ENCODE results near the gene PDE3A.

Gene PDE3A

DNA sequence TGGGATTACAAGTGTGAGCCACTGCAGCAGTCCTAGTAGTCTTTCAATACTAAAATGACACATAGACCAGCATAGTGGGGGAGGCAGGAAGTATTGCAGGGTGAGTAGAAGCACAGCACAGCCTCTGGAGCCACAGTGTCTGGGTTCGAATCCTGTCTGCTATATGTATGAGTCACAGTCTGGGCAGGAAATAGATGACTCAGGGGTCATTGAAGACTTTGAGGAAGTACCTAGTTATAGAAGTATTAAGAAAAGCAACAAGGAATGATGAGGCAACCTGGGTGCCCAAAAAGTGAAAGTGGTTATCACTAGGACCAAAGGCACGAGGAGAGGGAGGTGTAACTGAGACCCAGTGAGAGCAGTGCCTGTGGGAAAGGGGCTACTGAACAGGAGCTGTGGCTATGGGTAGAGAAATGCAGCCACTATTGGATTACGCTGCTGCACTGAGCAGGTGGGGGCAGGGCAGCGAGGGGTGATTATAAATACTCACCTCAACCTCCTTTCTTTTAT is 124.0 kb downstream of the PDE3A start:
- no peak overlapping the region for H3K23ac ChIP-seq (ENCODE audit: low read length in 2 of 2)
- no peak overlapping the region for H3K4ac ChIP-seq (ENCODE audit: low read depth in 1 of 2, low read length in 2 of 2)
- WGBS: 24% methylated on average over 2 of the region's 4 CpGs
- no peak overlapping the region for H2AFZ ChIP-seq (ENCODE audit: low read depth, low read length)
- peaks cover 3% of the 10 kb centered on the region for H3K4me1 ChIP-seq (ENCODE audit: control insufficient read depth, insufficient read depth, low read depth, low read length)
- no peak overlapping the region for H4K91ac ChIP-seq (ENCODE audit: low read length)
- H3K9me3 ChIP-seq (ENCODE audit: control insufficient read depth, low read length): no peaks in the 10 kb centered on the region
- no peak overlapping the region for H2BK15ac ChIP-seq (ENCODE audit: low read depth, poor library complexity, severe bottlenecking)
- H3K18ac ChIP-seq (ENCODE audit: low read depth in 1 of 2, low read length in 2 of 2): peak overlapping the region; percentile 46 to 59
- no peak overlapping the region for H3K4me2 ChIP-seq (ENCODE audit: low read length, poor library complexity, severe bottlenecking)
- no peak overlapping the region for H3K4me3 ChIP-seq (ENCODE audit: insufficient read depth in 1 of 2, low read depth in 1 of 2, low read length in 2 of 2)
- peak overlapping the region; percentile 24 for H4K8ac ChIP-seq (ENCODE audit: low read length)
- H2BK120ac ChIP-seq (ENCODE audit: low read depth, low read length): no peak overlapping the region
- H2BK12ac ChIP-seq (ENCODE audit: low read length in 2 of 2): no peak overlapping the region
- no peak overlapping the region for H3K14ac ChIP-seq (ENCODE audit: low read length in 2 of 2)
- DNase-seq: peak; percentile 67
- H3K27me3 ChIP-seq (ENCODE audit: control insufficient read depth in 1 of 2, insufficient read depth in 1 of 2, low read length in 2 of 2): no peaks in the 10 kb centered on the region
- no peak overlapping the region for H3K27ac ChIP-seq (ENCODE audit: low read length, poor library complexity, severe bottlenecking)
- H2BK5ac ChIP-seq (ENCODE audit: low read depth, low read length, poor library complexity, severe bottlenecking): no peak overlapping the region
- no peaks in the 10 kb centered on the region for H3K79me1 ChIP-seq (replicated peaks; ENCODE audit: low read length, poor library complexity, severe bottlenecking)
- no peak overlapping the region for H2AK5ac ChIP-seq (ENCODE audit: low read length, severe bottlenecking)
- no peak overlapping the region for H3K9ac ChIP-seq (ENCODE audit: low read length)
- H3K36me3 ChIP-seq (ENCODE audit: control insufficient read depth in 1 of 2, insufficient read depth in 2 of 2, low read depth in 1 of 2, low read length in 2 of 2): no peaks in the 10 kb centered on the region

- H2BK5ac ChIP-seq (ENCODE audit: low read depth, low read length, poor library complexity, severe bottlenecking): no peak overlapping the region
- H3K18ac ChIP-seq (ENCODE audit: low read depth in 1 of 2, low read length in 2 of 2): no peak overlapping the region
- no peak for DNase-seq
- no peak overlapping the region for H3K4ac ChIP-seq (ENCODE audit: low read depth in 1 of 2, low read length in 2 of 2)
- H2AK5ac ChIP-seq (ENCODE audit: low read length, severe bottlenecking): no peak overlapping the region
- H3K79me1 ChIP-seq (replicated peaks; ENCODE audit: low read length, poor library complexity, severe bottlenecking): no peaks in the 10 kb centered on the region
- H3K4me3 ChIP-seq (ENCODE audit: insufficient read depth in 1 of 2, low read depth in 1 of 2, low read length in 2 of 2): no peak overlapping the region
- no peak overlapping the region for H4K91ac ChIP-seq (ENCODE audit: low read length)
- no peak overlapping the region for H2AFZ ChIP-seq (ENCODE audit: low read depth, low read length)
- H3K23ac ChIP-seq (ENCODE audit: low read length in 2 of 2): no peak overlapping the region
- no peak overlapping the region for H3K14ac ChIP-seq (ENCODE audit: low read length in 2 of 2)
- no peak overlapping the region for H3K4me2 ChIP-seq (ENCODE audit: low read length, poor library complexity, severe bottlenecking)
- no peak overlapping the region for H2BK12ac ChIP-seq (ENCODE audit: low read length in 2 of 2)
- H3K9me3 ChIP-seq (ENCODE audit: control insufficient read depth, low read length): no peaks in the 10 kb centered on the region
- no peak overlapping the region for H2BK15ac ChIP-seq (ENCODE audit: low read depth, poor library complexity, severe bottlenecking)
- no peaks in the 10 kb centered on the region for H3K27me3 ChIP-seq (ENCODE audit: control insufficient read depth in 1 of 2, insufficient read depth in 1 of 2, low read length in 2 of 2)
- no peak overlapping the region for H3K9ac ChIP-seq (ENCODE audit: low read length)
- 50% methylated on average over 1 of the region's 1 CpG for WGBS
- no peak overlapping the region for H2BK120ac ChIP-seq (ENCODE audit: low read depth, low read length)
- H3K4me1 ChIP-seq (ENCODE audit: control insufficient read depth, insufficient read depth, low read depth, low read length): peaks cover 3% of the 10 kb centered on the region
- H3K36me3 ChIP-seq (ENCODE audit: control insufficient read depth in 1 of 2, insufficient read depth in 2 of 2, low read depth in 1 of 2, low read length in 2 of 2): no peaks in the 10 kb centered on the region
- no peak overlapping the region for H3K27ac ChIP-seq (ENCODE audit: low read length, poor library complexity, severe bottlenecking)
- no peak overlapping the region for H4K8ac ChIP-seq (ENCODE audit: low read length)
Measured at GRCh38 chr12:20493934-20494333, 125.6 kb downstream of the PDE3A start.

DNA sequence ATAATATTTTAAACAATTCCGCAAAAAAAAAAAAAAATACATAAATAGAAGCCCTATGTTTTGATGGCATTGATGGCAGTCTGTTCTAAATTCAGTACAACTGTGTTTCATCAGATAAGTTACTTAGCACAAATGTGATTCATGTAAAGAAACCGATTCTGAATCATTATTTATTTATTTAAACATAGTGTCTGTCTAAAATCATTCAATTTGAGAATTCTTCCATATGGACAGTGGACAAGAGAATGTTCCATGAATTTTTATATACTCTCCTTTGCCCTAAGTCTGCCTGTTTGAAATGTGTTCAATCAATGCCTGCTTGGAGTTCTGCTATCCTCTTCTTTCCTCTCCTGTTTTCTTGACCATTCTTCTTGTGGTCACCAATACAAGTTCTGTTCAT is 126.5 kb downstream of the PDE3A start:
- Histone ChIP-seq H2BK120ac (ENCODE audit: low read depth, low read length) (no peak overlapping the region), H4K8ac (ENCODE audit: low read length) (no peak overlapping the region)
- WGBS: no CpG with 5 or more reads among the region's 2 CpGs

GRCh38 chr12:20495997-20496396 is 127.7 kb downstream of the PDE3A start:
- H2BK120ac ChIP-seq (ENCODE audit: low read depth, low read length): no peak overlapping the region
- no CpG with 5 or more reads among the region's 1 CpG for WGBS
- no peak overlapping the region for H2AFZ ChIP-seq (ENCODE audit: low read depth, low read length)

More for the DNA sequence above, 126.5 kb downstream of the PDE3A start:
- Histone ChIP-seq H3K79me1 (replicated peaks; ENCODE audit: low read length, poor library complexity, severe bottlenecking) (no peaks in the 10 kb centered on the region), H2BK15ac (ENCODE audit: low read depth, poor library complexity, severe bottlenecking) (no peak overlapping the region), H2BK5ac (ENCODE audit: low read depth, low read length, poor library complexity, severe bottlenecking) (no peak overlapping the region), H3K27ac (ENCODE audit: low read length, poor library complexity, severe bottlenecking) (no peak overlapping the region), H3K18ac (ENCODE audit: low read depth in 1 of 2, low read length in 2 of 2) (no peak overlapping the region), H3K4ac (ENCODE audit: low read depth in 1 of 2, low read length in 2 of 2) (no peak overlapping the region), H2AFZ (ENCODE audit: low read depth, low read length) (no peak overlapping the region), H3K4me3 (ENCODE audit: insufficient read depth in 1 of 2, low read depth in 1 of 2, low read length in 2 of 2) (no peak overlapping the region), H3K4me1 (ENCODE audit: control insufficient read depth, insufficient read depth, low read depth, low read length) (peaks cover 3% of the 10 kb centered on the region), H3K4me2 (ENCODE audit: low read length, poor library complexity, severe bottlenecking) (no peak overlapping the region), H3K9ac (ENCODE audit: low read length) (no peak overlapping the region), H2BK12ac (ENCODE audit: low read length in 2 of 2) (no peak overlapping the region), H3K36me3 (ENCODE audit: control insufficient read depth in 1 of 2, insufficient read depth in 2 of 2, low read depth in 1 of 2, low read length in 2 of 2) (no peaks in the 10 kb centered on the region), H2AK5ac (ENCODE audit: low read length, severe bottlenecking) (no peak overlapping the region), H4K91ac (ENCODE audit: low read length) (no peak overlapping the region), H3K27me3 (ENCODE audit: control insufficient read depth in 1 of 2, insufficient read depth in 1 of 2, low read length in 2 of 2) (no peaks in the 10 kb centered on the region), H3K23ac (ENCODE audit: low read length in 2 of 2) (no peak overlapping the region), H3K14ac (ENCODE audit: low read length in 2 of 2) (no peak overlapping the region), H3K9me3 (ENCODE audit: control insufficient read depth, low read length) (no peaks in the 10 kb centered on the region)
- peak; percentile 23 for DNase-seq

More at GRCh38 chr12:20495997-20496396, 127.7 kb downstream of the PDE3A start:
- no peak overlapping the region for H3K4me3 ChIP-seq (ENCODE audit: insufficient read depth in 1 of 2, low read depth in 1 of 2, low read length in 2 of 2)
- H3K18ac ChIP-seq (ENCODE audit: low read depth in 1 of 2, low read length in 2 of 2): no peak overlapping the region
- no peak overlapping the region for H3K14ac ChIP-seq (ENCODE audit: low read length in 2 of 2)
- no peak overlapping the region for H2BK5ac ChIP-seq (ENCODE audit: low read depth, low read length, poor library complexity, severe bottlenecking)
- H3K79me1 ChIP-seq (replicated peaks; ENCODE audit: low read length, poor library complexity, severe bottlenecking): no peaks in the 10 kb centered on the region
- H3K27ac ChIP-seq (ENCODE audit: low read length, poor library complexity, severe bottlenecking): no peak overlapping the region
- no peak overlapping the region for H4K91ac ChIP-seq (ENCODE audit: low read length)
- H2BK12ac ChIP-seq (ENCODE audit: low read length in 2 of 2): no peak overlapping the region
- no peak for DNase-seq
- H3K4me1 ChIP-seq (ENCODE audit: control insufficient read depth, insufficient read depth, low read depth, low read length): peaks cover 3% of the 10 kb centered on the region
- no peak overlapping the region for H3K4me2 ChIP-seq (ENCODE audit: low read length, poor library complexity, severe bottlenecking)
- H3K23ac ChIP-seq (ENCODE audit: low read length in 2 of 2): no peak overlapping the region
- no peaks in the 10 kb centered on the region for H3K36me3 ChIP-seq (ENCODE audit: control insufficient read depth in 1 of 2, insufficient read depth in 2 of 2, low read depth in 1 of 2, low read length in 2 of 2)
- H4K8ac ChIP-seq (ENCODE audit: low read length): no peak overlapping the region
- H3K9me3 ChIP-seq (ENCODE audit: control insufficient read depth, low read length): no peaks in the 10 kb centered on the region
- H2AK5ac ChIP-seq (ENCODE audit: low read length, severe bottlenecking): no peak overlapping the region
- no peak overlapping the region for H2BK15ac ChIP-seq (ENCODE audit: low read depth, poor library complexity, severe bottlenecking)
- no peaks in the 10 kb centered on the region for H3K27me3 ChIP-seq (ENCODE audit: control insufficient read depth in 1 of 2, insufficient read depth in 1 of 2, low read length in 2 of 2)
- no peak overlapping the region for H3K4ac ChIP-seq (ENCODE audit: low read depth in 1 of 2, low read length in 2 of 2)
- H3K9ac ChIP-seq (ENCODE audit: low read length): no peak overlapping the region
